Heart right ventricle (tissue), 16 donors: ENCODE measurements around the gene SUSD3. TPM values are rescaled to one million over a fixed set of nuclear protein-coding genes. Genes with fewer than 3 reads are reported as not detected.

Source experiments
- ATAC-seq, 8 donors: fragments of 200-7000 bp; cut with Tn5 transposase; one replicate each; pipeline ENCODE4 v1.9.1; 2020; ENCODE audit warnings: mild to moderate bottlenecking in 8 of 8, moderate library complexity in 8 of 8, moderate number of reproducible peaks in 1 of 8
- DNase-seq, 2 donors: peaks; one replicate each; pipeline ENCODE4 v3.0.0-alpha.2; 2020
- H3K27ac ChIP-seq, 10 donors: fragments of 200-600 bp; sonication (generic) in 2 of 10; one replicate each; pipeline versions ENCODE4 v1.5.0 to v1.8.0; 2020 to 2022; ENCODE audit warnings: mild to moderate bottlenecking in 3 of 10
- H3K27me3 ChIP-seq, 7 donors: fragments of 200-600 bp; one replicate each; pipeline ENCODE4 v1.8.0; 2021 to 2022; ENCODE audit warnings: mild to moderate bottlenecking in 2 of 7
- H3K36me3 ChIP-seq, 9 donors: fragments of 200-600 bp; sonication (generic) in 1 of 9; one replicate each; pipeline versions ENCODE4 v1.5.0 to v1.8.0; 2020 to 2022; ENCODE audit warnings: mild to moderate bottlenecking in 2 of 9
- H3K4me1 ChIP-seq, 9 donors: fragments of 200-600 bp; sonication (generic) in 1 of 9; one replicate each; pipeline versions ENCODE4 v1.5.0 to v1.8.0; 2020 to 2022; ENCODE audit warnings: mild to moderate bottlenecking in 4 of 9
- H3K4me3 ChIP-seq, 10 donors: fragments of 200-600 bp; sonication (generic) in 2 of 10; one replicate each; pipeline versions ENCODE4 v1.5.0 to v1.8.0; 2020 to 2022; ENCODE audit warnings: mild to moderate bottlenecking in 7 of 10, moderate library complexity in 2 of 10
- H3K9me3 ChIP-seq, 11 donors: fragments of 200-600 bp in 10 of 11; sonication (generic) in 2 of 11; one replicate each; pipeline versions ENCODE4 v1.5.0 to v1.8.0; 2013 to 2022; ENCODE audit warnings: mild to moderate bottlenecking in 2 of 11, control low read depth in 1 of 11, moderate library complexity in 1 of 11
- WGBS, 2 donors: extraction: QIAGEN DNeasy Blood & Tissue Kit; methylation state at CpG; one replicate each; pipeline ENCODE4 v1.1.7; 2013; ENCODE audit warnings: inconsistent platforms in 1 of 2; 5-methylcytosine and 5-hydroxymethylcytosine counted together
- intact Hi-C, 10 donors: fragments of 100-400 bp; cut with DNase I; formaldehyde crosslinking; loops; one replicate each; pipeline versions ENCODE4 v1.11.1 to v1.14.2; 2022
- polyA plus RNA-seq, 2 donors: library from polyadenylated mRNA; stranded (reverse); fragments of 200-250 nt; gene quantifications; one replicate each; pipeline ENCODE4 v1.2.3, GENCODE V29; 2013
- total RNA-seq, 10 donors: library from RNA; stranded (reverse); fragmentation: NEBNext Ultra II Directional in 3 of 10; extraction: Animal tissue kit (Norgen Biotek cat#: 25700) in 3 of 10; gene quantifications; one replicate each; pipeline versions ENCODE4 v1.2.1 to v1.2.4, GENCODE V29; 2021 to 2023
- TF ChIP-seq, protein P1 (sequence below), 9 donors: fragments of 200-600 bp; sonication (generic) in 2 of 9; IDR thresholded peaks; one replicate each; pipeline versions ENCODE4 v1.5.0 to v1.8.0; 2021 to 2022; ENCODE audit warnings: antibody characterized with exemption in 9 of 9, mild to moderate bottlenecking in 5 of 9, moderate library complexity in 1 of 9
- donor health status: Arrhythmogenic right ventricular cardiomyopathy.
- donor health status: ischemic (EF 13 %, LVEDD 7.1; RV severe dilation, severe dysfunction).
- donor health status: healthy with polysubstance abuse.
- donor health status: DM: no; HTN: yes; CAD: no.
- donor health status: DM: no; HTN: no; CAD: no.
- donor health status: ischemic (EF 25% LVEDD 6.9; RV normal size, moderate dysfunction).
- donor health status: ischemic (EF 25% LVEDD 5.7; RV mildly dilated, moderate dysfunction).
- donor health status: healthy.
- donor health status: DM: yes; HTN: yes; CAD: no.
- donor health status: Ischemic cardiomyopathy.
- donor health status: ischemic (EF 35%, LVEDD 5.7; RV mildly dilated, moderate dysfunction).
- donor health status: nonischemic (EF 11% LVEDD 7.7; RV severe dilation, severe dysfunction).
- donor health status: DM: yes; HTN: yes; CAD: no.
- donor health status: PGD.
- donor health status: ischemic (EF 29% LVEDD 5.4; RV normal size, mild dysfunction).
- donor health status: nonischemic (EF 23%, LVEDD 6.1; RV moderate dilation, normal function).

The SUSD3 gene
- total and polyA plus RNA-seq, 12 donors, result 0.40 to 2.1 (median 0.79) TPM; not detected in 1

DNA sequence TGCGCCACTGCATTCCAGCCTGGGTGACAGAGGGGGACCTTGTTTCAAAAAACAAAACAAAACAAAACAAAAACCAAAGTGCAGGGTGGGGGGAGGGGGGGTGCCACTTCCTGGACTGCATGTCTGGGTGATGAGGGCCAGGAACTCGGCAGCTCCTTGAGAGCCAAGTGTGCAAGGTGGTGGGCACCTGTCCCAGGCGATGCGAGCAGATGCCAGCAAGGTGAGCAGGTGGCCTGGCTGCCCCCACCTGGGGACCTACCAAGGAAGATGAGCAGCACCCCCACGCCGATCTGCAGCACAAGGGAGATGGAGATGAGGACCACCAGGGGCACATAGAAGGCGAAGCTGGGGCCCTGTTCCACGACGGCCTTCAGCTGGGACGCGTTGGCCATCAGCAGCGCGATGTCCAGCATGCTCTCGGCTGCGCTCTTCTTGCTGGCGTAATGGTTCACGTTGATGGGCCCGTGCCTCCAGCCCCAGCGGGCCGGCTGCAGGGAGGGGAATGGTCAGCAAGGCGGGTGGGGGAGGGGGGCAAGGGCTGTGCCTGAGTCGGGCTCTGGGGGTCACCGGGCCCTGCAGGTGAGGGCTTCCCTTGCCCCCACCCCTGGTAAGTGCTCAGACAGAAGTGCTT, 67.8 kb downstream of the SUSD3 start:
- TF ChIP-seq, protein P1, sequence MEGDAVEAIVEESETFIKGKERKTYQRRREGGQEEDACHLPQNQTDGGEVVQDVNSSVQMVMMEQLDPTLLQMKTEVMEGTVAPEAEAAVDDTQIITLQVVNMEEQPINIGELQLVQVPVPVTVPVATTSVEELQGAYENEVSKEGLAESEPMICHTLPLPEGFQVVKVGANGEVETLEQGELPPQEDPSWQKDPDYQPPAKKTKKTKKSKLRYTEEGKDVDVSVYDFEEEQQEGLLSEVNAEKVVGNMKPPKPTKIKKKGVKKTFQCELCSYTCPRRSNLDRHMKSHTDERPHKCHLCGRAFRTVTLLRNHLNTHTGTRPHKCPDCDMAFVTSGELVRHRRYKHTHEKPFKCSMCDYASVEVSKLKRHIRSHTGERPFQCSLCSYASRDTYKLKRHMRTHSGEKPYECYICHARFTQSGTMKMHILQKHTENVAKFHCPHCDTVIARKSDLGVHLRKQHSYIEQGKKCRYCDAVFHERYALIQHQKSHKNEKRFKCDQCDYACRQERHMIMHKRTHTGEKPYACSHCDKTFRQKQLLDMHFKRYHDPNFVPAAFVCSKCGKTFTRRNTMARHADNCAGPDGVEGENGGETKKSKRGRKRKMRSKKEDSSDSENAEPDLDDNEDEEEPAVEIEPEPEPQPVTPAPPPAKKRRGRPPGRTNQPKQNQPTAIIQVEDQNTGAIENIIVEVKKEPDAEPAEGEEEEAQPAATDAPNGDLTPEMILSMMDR (IDR thresholded peaks at IDR 0.05), result no peak
- Histone ChIP-seq H3K4me1 (peaks cover 27 to 82% (median 53%) of the 10 kb centered on the region in 9 donors), H3K36me3 (peaks cover 0 to 67% (median 24%) of the 10 kb centered on the region in 9 donors), H3K4me3 (no peak overlapping the region), H3K27ac (peak overlapping the region in 8 of 10 donors; percentile 57 to 99 (median 64)), H3K9me3 (no peaks in the 10 kb centered on the region), H3K27me3 (no peaks in the 10 kb centered on the region)
- WGBS, 2 donors, result 82 to 89% methylated on average over 23 of the region's 23 CpGs
- DNase-seq (no peak), ATAC-seq (no peak)
- intact Hi-C loops, result no loop called here

GRCh38 chr9:93126825-93127368, 68.4 kb downstream of the SUSD3 start:
- TF ChIP-seq, protein P1 (IDR thresholded peaks at IDR 0.05), result no peak
- 43 to 44% methylated on average over 18 of the region's 18 CpGs for WGBS, 2 donors
- H3K27me3 ChIP-seq, result no peaks in the 10 kb centered on the region
- peaks cover 32 to 82% (median 58%) of the 10 kb centered on the region in 9 donors for H3K4me1 ChIP-seq
- peak overlapping the region in 9 of 10 donors; percentile 29 to 99 (median 62) for H3K27ac ChIP-seq
- H3K4me3 ChIP-seq, result no peak overlapping the region
- DNase-seq (peak in 1 of 2 donors; percentile 56), ATAC-seq (peak; percentile 20 to 65 (median 30))
- intact Hi-C loops, result no loop called here
- peaks cover 0 to 61% (median 20%) of the 10 kb centered on the region in 9 donors for H3K36me3 ChIP-seq
- no peaks in the 10 kb centered on the region for H3K9me3 ChIP-seq

DNA sequence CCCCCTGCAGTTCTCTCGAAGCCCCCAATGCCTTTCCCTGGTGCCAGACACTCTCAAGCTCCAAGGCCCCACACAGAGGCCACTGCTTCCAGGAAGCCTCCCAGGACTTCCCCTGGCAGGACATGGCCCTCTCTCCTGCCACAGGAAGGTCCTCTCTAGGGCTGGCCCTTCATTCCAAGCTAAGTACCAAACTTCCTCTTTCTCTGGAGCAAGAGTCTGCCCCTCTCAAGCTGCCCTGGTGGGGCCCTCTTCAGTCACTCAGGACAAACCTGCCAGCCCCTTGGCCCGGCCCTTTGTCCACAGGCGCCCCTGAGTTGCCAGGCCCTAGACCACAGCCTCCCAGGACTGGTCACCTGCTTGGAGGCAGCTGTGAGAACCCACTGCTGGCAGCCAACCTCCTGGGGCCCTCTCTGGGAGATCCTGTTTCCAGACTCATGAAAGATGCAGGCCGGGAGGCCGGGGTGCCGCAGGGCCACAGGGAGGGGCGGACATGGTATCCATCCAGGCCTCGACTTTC, 69.0 kb downstream of the SUSD3 start:
- DNase-seq (no peak), ATAC-seq (peak in 6 of 8 donors; percentile 2 to 25 (median 8))
- H3K27me3 ChIP-seq, result no peaks in the 10 kb centered on the region
- H3K27ac ChIP-seq, result peak overlapping the region in 9 of 10 donors; percentile 29 to 99 (median 62)
- peaks cover 0 to 57% (median 19%) of the 10 kb centered on the region in 9 donors for H3K36me3 ChIP-seq
- 44 to 47% methylated on average over 8 of the region's 8 CpGs for whole genome bisulfite sequencing, 2 donors
- H3K4me3 ChIP-seq, result no peak overlapping the region
- TF ChIP-seq, protein P1 (IDR thresholded peaks at IDR 0.05), result no peak
- intact Hi-C loops, result no loop called here
- peaks cover 38 to 86% (median 64%) of the 10 kb centered on the region in 9 donors for H3K4me1 ChIP-seq
- no peaks in the 10 kb centered on the region for H3K9me3 ChIP-seq

- Histone ChIP-seq H3K27me3 (no peaks in the 10 kb centered on the region), H3K9me3 (no peaks in the 10 kb centered on the region), H3K36me3 (peaks cover 0 to 50% (median 16%) of the 10 kb centered on the region in 9 donors), H3K27ac (peak overlapping the region in 9 of 10 donors; percentile 17 to 99 (median 63)), H3K4me1 (peaks cover 45 to 86% (median 71%) of the 10 kb centered on the region in 9 donors), H3K4me3 (no peak overlapping the region)
- TF ChIP-seq, protein P1 (IDR thresholded peaks at IDR 0.05), result no peak
- ATAC-seq (no peak), DNase-seq (no peak)
- 84 to 90% methylated on average over 14 of the region's 14 CpGs for WGBS, 2 donors
- intact Hi-C loops, result no loop called here
These were observed 69.7 kb downstream of the SUSD3 start for GRCh38 chr9:93128011-93128714.
